Fibroblast of lung (primary cell): ENCODE results near the gene RPL36A. TPM values are rescaled to one million over a fixed set of nuclear protein-coding genes. Genes with fewer than 3 reads are reported as not detected.

Experiments used
- DNase-seq, 2 donors: peaks; one replicate each; pipeline versions ENCODE4 v3.0.0 to v3.0.0-alpha.2; 2010; ENCODE audit warnings: low read depth in 2 of 2
- H2AFZ ChIP-seq: 2 replicates; pipeline ENCODE4 v1.5.1; 2012; ENCODE audit warnings: low read length, control low read depth, inconsistent platforms
- H3K27ac ChIP-seq: 2 replicates; pipeline ENCODE4 v1.5.1; 2011; ENCODE audit warnings: low read length, control low read depth; ENCODE audit not compliant: insufficient read depth
- H3K27me3 ChIP-seq: 2 replicates; pipeline ENCODE4 v1.5.1; 2011; ENCODE audit warnings: mild to moderate bottlenecking, low read length; ENCODE audit not compliant: control insufficient read depth, insufficient read depth
- H3K36me3 ChIP-seq: 2 replicates; pipeline ENCODE4 v1.5.1; 2011; ENCODE audit warnings: low read length; ENCODE audit not compliant: control insufficient read depth, insufficient read depth
- H3K4me1 ChIP-seq: 2 replicates; pipeline ENCODE4 v1.5.1; 2011; ENCODE audit warnings: low read length; ENCODE audit not compliant: control insufficient read depth, insufficient read depth; ENCODE audit errors: extremely low read depth
- H3K4me2 ChIP-seq: 2 replicates; pipeline ENCODE4 v1.5.1; 2011; ENCODE audit warnings: low read length, control low read depth; ENCODE audit not compliant: insufficient read depth; ENCODE audit errors: extremely low read depth
- H3K4me3 ChIP-seq, 4 experiments: fragments of 200-600 bp in 1 of 4; sonication (generic) in 1 of 4; replicated peaks in 1 of 4; 2 replicates each; pipeline ENCODE4 v1.5.1; 2011 to 2016; ENCODE audit warnings: low read length in 4 of 4, low read depth in 3 of 4, mild to moderate bottlenecking in 3 of 4, control low read depth in 2 of 4, inconsistent platforms in 1 of 4, mixed read lengths in 1 of 4; ENCODE audit not compliant: insufficient read depth in 1 of 4; ENCODE audit errors: control extremely low read depth in 1 of 4
- H3K79me2 ChIP-seq: 2 replicates; pipeline ENCODE4 v1.5.1; 2012; ENCODE audit warnings: mild to moderate bottlenecking, low read length, inconsistent platforms; ENCODE audit not compliant: control insufficient read depth, insufficient read depth
- H3K9ac ChIP-seq: 2 replicates; pipeline ENCODE4 v1.5.1; 2011; ENCODE audit warnings: mild to moderate bottlenecking, low read length, control low read depth; ENCODE audit not compliant: insufficient read depth
- H3K9me3 ChIP-seq: 2 replicates; pipeline ENCODE4 v1.5.1; 2012; ENCODE audit warnings: low read depth, low read length; ENCODE audit not compliant: control insufficient read depth, insufficient read depth
- H4K20me1 ChIP-seq: 2 replicates; pipeline ENCODE4 v1.5.1; 2011; ENCODE audit warnings: low read length; ENCODE audit not compliant: control insufficient read depth, insufficient read depth; ENCODE audit errors: extremely low read depth
- CTCF ChIP-seq, 2 donors: IDR thresholded peaks in 1 of 2; conservative IDR thresholded peaks in 1 of 2; 1 replicate in 1 of 2; 2 replicates in 1 of 2; pipeline ENCODE4 v1.5.1; 2011 to 2012; ENCODE audit warnings: low read length in 2 of 2, control low read depth in 1 of 2, inconsistent platforms in 1 of 2, low read depth in 1 of 2, mild to moderate bottlenecking in 1 of 2
- EZH2 ChIP-seq: IDR thresholded peaks from 2 replicates; pipeline ENCODE4 v1.5.1; 2012; ENCODE audit warnings: low read length, control low read depth, mild to moderate bottlenecking; ENCODE audit errors: missing control alignments
- polyA plus RNA-seq, 2 donors: library from polyadenylated mRNA; depleted of rRNA in 1 of 2; stranded (reverse) in 1 of 2; unstranded in 1 of 2; fragments of >200 nt; gene quantifications; 2 replicates each; pipeline ENCODE4 v1.2.1, GENCODE V29; 2011 to 2012; ENCODE audit warnings: missing spikeins in 1 of 2
- total RNA-seq: library from RNA; depleted of rRNA; stranded (reverse); fragments of >200 nt; gene quantifications from 2 replicates; pipeline ENCODE4 v1.2.1, GENCODE V29; 2014

RPL36A gene
- total and polyA plus RNA-seq, 2 donors (not counting 1 experiment from before 2014, with no cell fraction given) = 305 to 2,209 TPM

- Histone ChIP-seq H3K4me3 (no peak within 1 kb of the TSS), H3K4me2 (no peak within 1 kb of the TSS), H3K27me3 (no peaks in the 10 kb centered on the region), H3K36me3 (no peaks in the 10 kb centered on the region), H3K27ac (no peak within 1 kb of the TSS), H3K79me2 (peaks cover 1% of the 10 kb centered on the region), H2AFZ (no peak within 1 kb of the TSS), H3K9me3 (no peaks in the 10 kb centered on the region), H3K4me1 (no peaks in the 10 kb centered on the region), H3K9ac (no peak within 1 kb of the TSS), H4K20me1 (no peaks in the 10 kb centered on the region)
- DNase-seq = no peak
- TF ChIP-seq CTCF (conservative IDR thresholded peaks at IDR 0.05 in 1 of 2, IDR thresholded peaks at IDR 0.05 in 1 of 2; ENCODE audit: low read depth in 1 of 2, low read length in 2 of 2) = no peak
- TF ChIP-seq EZH2 = no peak
These were observed 4.8 kb upstream of the RPL36A start, which contains the start of gene BTK for GRCh38 chrX:101385795-101386541. TSS of gene BTK (minus strand) at chrX:101386191. CDS start at chrX:101375284, 10,907 bp downstream.

DNA sequence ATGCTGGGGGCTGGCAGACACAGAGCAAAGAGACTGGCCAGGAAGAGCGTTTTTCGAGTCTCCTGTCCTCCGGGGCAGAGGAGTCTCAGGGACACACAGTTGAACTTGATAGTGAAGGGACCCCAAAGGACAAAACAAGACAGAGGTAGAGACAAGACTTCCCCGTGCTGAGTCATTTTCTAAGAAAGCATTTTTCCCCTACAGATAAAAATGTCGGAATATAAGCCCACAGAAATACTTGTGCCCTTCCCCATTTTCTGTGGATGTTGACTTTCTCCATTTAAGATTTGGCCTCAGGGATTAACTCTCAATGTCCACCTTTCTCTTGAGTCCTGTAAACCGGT lies 4.3 kb upstream of the RPL36A start:
- Histone ChIP-seq H3K27ac (no peak overlapping the region), H2AFZ (no peak overlapping the region), H3K4me1 (no peaks in the 10 kb centered on the region), H3K27me3 (no peaks in the 10 kb centered on the region), H3K9ac (no peak overlapping the region), H3K4me3 (no peak overlapping the region), H4K20me1 (no peaks in the 10 kb centered on the region), H3K79me2 (peaks cover 6% of the 10 kb centered on the region), H3K4me2 (no peak overlapping the region), H3K36me3 (no peaks in the 10 kb centered on the region), H3K9me3 (no peaks in the 10 kb centered on the region)
- DNase-seq = no peak
- TF ChIP-seq EZH2 (no peak), CTCF (conservative IDR thresholded peaks at IDR 0.05 in 1 of 2, IDR thresholded peaks at IDR 0.05 in 1 of 2; ENCODE audit: low read depth in 1 of 2, low read length in 2 of 2) (no peak)

- no peak overlapping the region for H3K27ac ChIP-seq
- TF ChIP-seq CTCF (conservative IDR thresholded peaks at IDR 0.05 in 1 of 2, IDR thresholded peaks at IDR 0.05 in 1 of 2; ENCODE audit: low read depth in 1 of 2, low read length in 2 of 2) (no peak), EZH2 (no peak)
- no peaks in the 10 kb centered on the region for H3K36me3 ChIP-seq
- no peak overlapping the region for H2AFZ ChIP-seq
- H3K9ac ChIP-seq = no peak overlapping the region
- DNase-seq = no peak
- peaks cover 18% of the 10 kb centered on the region for H3K79me2 ChIP-seq
- no peak overlapping the region for H3K4me2 ChIP-seq
- no peaks in the 10 kb centered on the region for H4K20me1 ChIP-seq
- H3K9me3 ChIP-seq = no peaks in the 10 kb centered on the region
- H3K4me3 ChIP-seq = no peak overlapping the region
- no peaks in the 10 kb centered on the region for H3K4me1 ChIP-seq
- no peaks in the 10 kb centered on the region for H3K27me3 ChIP-seq
These were observed 2.2 kb upstream of the RPL36A start for GRCh38 chrX:101388604-101389003.
